Thyroid gland (tissue), 4 donors: ENCODE results near the gene KCNA5.

Experiments used
- POLR2A ChIP-seq, 2 donors: fragments of 450-650 bp; IDR thresholded peaks; one replicate each; pipeline ENCODE4 v1.6.1; 2017; ENCODE audit warnings: antibody characterized with exemption in 2 of 2, mild to moderate bottlenecking in 2 of 2, moderate library complexity in 1 of 2
- TF ChIP-seq, protein P1 (sequence below), 6 experiments: fragments of 200-600 bp in 3 of 6; fragments of 450-650 bp in 3 of 6; sonication (generic) in 3 of 6; IDR thresholded peaks; one replicate each; pipeline ENCODE4 v1.5.1; 2016 to 2019; ENCODE audit warnings: antibody characterized with exemption in 6 of 6, mild to moderate bottlenecking in 2 of 6, inconsistent platforms in 1 of 6, moderate library complexity in 1 of 6

- TF ChIP-seq, protein P1, sequence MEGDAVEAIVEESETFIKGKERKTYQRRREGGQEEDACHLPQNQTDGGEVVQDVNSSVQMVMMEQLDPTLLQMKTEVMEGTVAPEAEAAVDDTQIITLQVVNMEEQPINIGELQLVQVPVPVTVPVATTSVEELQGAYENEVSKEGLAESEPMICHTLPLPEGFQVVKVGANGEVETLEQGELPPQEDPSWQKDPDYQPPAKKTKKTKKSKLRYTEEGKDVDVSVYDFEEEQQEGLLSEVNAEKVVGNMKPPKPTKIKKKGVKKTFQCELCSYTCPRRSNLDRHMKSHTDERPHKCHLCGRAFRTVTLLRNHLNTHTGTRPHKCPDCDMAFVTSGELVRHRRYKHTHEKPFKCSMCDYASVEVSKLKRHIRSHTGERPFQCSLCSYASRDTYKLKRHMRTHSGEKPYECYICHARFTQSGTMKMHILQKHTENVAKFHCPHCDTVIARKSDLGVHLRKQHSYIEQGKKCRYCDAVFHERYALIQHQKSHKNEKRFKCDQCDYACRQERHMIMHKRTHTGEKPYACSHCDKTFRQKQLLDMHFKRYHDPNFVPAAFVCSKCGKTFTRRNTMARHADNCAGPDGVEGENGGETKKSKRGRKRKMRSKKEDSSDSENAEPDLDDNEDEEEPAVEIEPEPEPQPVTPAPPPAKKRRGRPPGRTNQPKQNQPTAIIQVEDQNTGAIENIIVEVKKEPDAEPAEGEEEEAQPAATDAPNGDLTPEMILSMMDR (IDR thresholded peaks at IDR 0.05) = no peak
- TF ChIP-seq POLR2A (IDR thresholded peaks at IDR 0.05) = no peak
These were observed 12.4 kb upstream of the KCNA5 start for GRCh38 chr12:5031242-5031641.
